ENCODE results near the gene DTX2.
"Not testable (repeated sequence)": the region's sequence is repeated elsewhere in the genome, so short reads cannot be mapped to it uniquely, and the experiment has no call there.

The DTX2 gene

DNA sequence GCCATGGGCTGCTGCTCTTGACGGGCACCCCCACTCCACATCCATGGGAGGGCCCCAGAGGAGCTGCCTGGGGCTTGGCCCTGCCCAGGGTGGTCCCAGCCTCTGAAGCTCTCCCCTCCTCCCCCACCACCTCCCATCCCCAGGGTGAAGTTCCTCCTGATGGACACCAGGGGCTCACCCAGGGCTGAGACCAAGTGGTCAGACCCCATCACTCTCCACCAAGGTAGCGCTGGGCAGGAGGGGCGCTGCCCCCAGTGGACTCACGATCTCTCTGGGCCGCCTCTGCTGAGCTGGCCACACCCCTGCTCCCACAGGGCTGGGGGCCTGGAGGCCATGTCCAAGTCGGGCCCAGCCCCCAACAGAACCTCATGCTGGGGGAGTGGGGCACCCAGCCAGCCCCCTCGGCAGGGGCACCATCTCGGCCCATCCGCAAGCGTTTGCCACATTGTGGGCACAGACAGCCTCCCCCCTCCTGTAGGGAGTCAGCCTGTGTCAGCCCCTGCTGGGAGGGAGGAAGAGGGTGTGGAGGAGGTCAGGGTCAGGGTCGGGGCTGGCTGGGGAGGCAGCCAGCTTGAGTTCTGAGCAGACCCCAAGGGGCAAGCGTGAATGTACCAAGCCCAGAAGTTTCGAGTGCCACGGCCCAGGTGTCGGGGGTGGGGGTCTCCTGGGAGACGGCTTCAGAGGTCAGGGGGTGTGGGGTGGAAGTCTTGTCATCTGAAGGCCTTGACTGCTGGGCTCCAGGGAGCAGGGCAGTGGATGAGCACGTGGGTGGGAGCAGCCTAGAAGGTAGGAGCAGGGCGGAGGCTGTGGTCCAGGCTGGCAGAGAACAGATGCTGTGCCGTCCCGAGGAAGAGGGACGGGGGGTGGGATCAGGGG, 51.7 kb downstream of the DTX2 start:
- DNase-seq (ENCODE audit: low spot score), result peak; percentile 35

DNA sequence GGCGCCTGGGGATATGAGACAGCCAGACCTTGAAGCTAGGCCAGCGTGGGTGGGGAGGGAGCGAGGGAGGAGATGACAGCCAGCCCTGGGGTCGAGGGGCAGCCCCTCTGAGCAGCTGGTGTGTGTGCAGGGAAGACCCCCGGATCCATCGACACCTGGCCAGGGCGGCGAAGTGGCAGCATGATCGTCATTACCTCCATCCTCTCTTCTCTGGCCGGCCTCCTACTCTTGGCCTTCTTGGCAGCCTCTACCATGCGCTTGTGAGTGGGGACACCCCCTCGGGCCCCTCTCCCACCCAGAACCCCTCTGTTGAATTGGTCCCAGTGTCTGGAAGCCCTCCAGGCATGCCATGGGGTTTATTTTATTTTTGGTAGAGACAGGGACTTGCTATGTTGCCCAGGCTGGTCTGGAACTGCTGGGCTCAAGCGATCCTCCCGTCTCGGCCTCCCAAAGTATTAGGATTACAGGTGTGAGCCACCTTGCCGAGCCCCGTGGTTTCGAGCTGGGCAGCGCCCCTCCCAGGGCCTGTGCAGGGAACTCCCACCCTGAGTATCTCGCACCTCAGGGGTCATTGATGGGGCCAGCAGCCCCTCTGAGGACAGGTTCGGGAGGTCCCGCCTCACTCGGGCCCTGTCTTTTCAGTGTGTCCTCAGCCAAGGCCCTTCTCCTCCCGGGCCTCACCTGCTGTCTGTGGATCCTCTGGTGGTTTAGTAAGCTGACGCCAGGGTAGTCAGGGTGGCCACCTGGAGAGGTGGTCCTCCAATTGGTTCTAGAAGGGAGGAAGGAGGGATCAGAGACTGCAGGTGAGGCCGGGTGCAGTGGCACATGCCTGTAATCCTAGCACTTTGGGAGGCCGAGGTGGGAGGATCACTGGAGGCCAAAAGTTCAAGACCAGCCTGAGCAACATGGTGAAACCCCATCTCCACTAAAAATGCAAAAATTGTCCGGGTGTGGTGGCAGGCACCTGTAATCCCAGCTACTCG, 52.6 kb downstream of the DTX2 start:
- DNase-seq (ENCODE audit: low spot score), result peak; percentile 7

DNA sequence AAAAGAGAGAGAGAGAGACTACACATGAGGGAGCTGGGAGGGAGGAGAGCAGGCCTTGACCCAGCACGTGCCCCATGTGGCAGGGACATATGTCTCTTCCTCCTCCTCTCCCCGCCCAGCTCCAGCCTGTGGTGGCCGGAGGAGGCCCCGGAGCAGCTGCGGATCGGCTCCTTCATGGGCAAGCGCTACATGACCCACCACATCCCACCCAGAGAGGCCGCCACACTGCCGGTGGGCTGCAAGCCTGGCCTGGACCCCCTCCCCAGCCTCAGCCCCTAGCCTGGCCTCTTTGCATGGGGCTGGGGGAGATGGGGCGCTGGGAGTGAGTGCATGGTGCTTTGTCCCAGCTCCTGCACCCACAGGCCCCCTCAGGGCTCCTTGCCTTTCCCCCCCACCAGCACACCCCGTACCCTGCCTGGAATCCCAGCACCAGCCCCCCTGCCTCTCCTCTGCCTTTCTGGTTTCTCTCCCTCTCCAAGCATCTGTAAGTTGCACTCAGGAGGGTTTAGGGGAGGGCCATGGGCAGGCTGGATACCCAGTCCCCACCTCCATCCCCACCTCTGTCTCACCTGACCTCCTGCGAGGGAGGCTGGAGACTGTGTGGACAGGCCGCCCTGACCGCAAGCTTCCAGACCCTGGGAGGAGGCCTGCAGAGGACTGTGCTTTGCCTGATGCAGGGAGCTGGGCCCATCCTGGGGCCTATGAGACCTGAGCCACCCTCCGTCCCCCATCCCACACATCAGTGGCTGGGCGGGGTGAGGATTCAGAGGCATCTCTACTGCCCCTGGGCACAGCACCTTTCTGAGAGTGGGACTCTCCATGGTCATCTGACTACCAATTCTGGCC, 53.6 kb downstream of the DTX2 start:
- DNase-seq (ENCODE audit: low spot score), result peak; percentile 18

DNA sequence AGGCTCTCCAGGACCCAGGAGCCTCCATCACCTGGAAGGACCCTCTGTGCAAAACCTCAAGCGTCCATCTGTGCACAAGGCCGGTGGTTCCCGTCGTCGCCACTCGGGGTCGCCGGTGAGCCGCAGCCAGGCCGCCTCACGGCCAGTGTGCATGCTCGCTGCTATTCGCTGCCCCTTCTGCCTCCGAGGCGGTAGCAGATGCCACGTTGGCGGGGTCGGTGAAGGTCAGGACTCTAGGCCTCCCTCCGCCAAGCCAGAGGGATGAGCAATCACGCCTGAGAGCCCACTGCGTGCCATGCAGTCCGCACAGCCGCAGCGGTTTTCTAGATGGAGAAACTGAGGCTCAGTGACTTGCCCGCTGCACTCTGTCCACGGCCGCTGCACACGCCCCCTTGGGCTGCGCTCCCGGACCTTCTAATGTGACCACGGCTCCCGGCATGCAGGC, 54.5 kb downstream of the DTX2 start:
- no peak for DNase-seq (ENCODE audit: low spot score)

DNA sequence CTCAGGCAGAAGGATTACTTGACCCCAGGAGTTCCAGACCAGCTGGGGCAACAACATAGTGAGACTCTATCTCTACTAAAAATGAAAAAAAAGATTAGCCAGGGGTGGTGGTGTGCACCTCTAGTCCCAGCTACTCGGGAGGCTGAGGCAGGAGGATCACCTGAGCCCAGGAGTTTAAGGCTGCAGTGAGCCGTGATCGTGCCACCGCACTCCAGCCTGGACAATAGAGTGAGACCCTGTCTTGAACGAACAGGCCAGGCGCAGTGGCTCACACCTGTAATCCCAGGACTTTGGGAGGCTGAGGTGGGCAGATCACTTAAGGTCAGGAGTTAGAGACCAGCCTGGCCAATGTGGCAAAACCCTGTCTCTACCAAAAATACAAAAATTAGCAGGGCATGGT, 55.4 kb downstream of the DTX2 start:
- not testable (repeated sequence) for DNase-seq (ENCODE audit: low spot score)

DNA sequence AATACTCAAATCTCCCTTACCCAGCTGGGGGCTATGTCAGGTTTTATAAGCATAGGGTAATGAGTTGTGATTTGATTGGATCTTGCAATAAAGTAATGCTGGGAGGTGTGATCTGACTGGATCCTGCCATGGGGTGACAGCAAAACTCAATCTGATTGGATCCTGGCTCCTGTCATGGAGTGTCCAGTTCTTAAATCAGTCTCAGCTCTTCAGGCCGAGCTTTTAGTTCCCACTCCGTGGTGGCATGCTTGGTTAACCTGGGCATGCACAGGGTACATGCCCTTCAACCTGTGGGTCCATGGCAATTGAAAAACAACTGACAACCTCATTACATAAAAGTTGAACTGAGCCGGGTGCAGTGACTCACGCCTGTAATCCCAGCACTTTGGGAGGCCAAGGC, 64.7 kb downstream of the DTX2 start:
- not testable (repeated sequence) for DNase-seq (ENCODE audit: low spot score)

DNA sequence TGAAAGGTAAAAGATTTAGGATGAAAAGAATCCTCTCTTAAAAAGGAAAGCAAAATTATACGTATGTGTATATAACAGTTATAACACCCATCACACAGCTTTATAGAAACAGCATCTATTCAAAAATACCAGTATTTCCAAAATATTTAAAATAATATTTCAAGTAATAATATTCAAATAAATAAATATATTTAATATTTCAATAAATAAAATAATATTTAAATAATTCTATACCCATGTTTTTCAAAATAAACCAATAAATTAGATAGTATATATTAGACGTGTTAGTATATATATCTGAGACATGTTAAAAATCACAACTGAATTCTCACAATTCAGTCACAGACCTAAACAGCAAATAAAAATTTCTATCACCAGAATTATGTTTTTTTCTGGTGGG, 70.1 kb downstream of the DTX2 start:
- DNase-seq (ENCODE audit: low spot score), result not testable (repeated sequence)

DNA sequence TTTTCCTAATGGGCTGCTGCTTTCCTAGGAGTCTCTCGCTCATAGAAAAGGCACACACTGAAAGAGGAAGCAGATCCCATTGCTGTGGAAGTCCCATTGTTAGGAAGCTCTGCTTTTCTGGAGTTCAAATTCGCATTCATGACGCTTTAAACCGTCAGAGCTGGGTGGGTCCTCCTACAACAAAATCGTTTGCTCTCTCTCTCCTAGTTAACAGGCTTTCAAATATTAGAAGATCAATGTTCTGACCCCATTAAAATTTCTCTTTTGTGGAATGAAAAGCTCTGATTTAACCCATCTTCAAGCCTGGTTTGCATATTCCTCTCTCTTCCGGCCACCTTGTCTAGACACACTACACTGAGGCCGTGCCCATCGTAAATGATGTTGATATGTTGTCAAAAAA, 81.7 kb downstream of the DTX2 start, which contains the start of gene SPDYE16:
Gene SPDYE16 (minus strand): TSS at position 101 of the 400 bp plus-strand sequence. CDS start 1,838 bp downstream, outside the sequence.
- DNase-seq (ENCODE audit: low spot score), result not testable (repeated sequence)

DNA sequence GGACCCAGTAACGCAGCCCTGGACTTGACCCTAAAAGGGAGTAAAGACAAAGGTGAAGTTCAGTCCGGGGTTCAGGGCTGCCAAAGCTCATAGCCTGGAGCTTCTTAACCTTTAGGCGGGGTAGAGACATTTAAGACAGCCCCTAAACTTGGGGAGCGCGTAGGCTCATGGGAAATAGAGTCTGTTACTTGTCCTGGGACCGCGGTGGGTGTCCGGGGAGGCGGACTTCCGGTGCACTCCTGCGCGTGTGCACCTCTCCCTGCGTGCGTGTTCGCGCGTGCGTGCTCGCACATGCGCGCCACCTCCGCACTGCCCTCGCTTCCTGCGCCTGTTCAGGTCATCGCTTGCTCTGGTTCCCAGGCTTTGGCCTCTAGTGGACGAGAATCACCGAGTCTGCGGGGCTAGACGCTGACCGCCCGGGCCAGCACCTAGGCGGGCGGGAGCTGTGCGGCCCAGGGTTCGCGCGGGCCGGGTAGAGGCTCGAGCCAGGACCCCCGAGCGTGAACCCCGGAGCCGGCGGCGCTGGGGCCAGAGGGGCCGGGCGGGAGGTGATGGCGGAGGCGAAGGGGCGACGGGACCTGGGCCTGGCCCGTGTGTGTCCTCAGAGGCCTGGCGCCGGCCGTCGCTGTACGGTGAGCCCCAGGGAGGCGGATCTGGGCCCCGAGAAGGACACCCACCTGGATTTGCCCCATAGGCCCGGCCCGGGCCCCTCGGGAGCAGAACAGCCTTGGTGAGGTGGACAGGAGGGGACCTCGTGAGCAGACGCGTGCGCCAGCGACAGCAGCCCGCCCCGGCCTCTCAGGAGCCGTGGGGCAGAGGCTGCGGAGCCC, 87.7 kb downstream of the DTX2 start:
- DNase-seq (ENCODE audit: low spot score), result peak; percentile 88

DNA sequence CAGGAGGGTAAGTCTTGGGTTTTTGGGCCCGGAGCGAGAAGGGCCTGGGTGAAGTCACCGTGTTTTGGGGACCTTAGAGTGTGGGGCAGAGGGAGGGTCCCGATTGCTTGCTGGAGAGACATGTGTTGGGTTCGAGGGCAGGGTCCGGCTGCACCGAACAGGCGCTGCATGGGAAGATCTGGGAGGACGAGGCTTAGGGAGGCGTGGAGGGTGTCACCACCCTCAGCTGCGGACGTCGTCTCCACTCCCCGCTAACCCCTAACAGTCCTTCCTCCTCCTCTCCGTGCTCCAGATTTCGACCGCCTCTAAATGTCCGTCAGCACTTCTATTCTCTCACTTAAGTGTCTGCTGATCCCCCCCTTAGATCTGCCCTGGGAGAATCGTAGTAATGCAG, 88.3 kb downstream of the DTX2 start:
- peak; percentile 2 for DNase-seq (ENCODE audit: low spot score)

DNA sequence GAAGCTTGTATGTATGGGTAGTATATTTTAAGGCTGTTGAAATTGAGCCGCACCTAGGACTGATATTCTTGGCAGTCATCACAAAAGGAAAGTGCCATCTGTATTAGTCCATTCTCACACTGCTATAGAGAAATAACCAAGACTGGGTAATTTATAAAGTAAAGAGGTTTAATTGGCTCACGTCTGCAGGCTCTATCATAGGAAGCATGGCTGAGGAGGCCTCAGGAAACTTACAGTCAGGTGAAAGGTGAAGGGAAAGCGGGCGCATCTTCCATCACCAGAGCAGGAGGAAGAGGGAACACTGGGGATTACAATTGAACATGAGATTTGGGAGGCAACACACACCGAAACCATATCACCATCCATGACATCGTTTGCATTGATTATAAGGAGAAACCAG, 90.5 kb downstream of the DTX2 start:
- DNase-seq (ENCODE audit: low spot score), result not testable (repeated sequence)

Data from GM03348 (cell line).